ACHN (cell line): ENCODE results near the gene HDAC3.

Source experiments
- DNase-seq: peaks from one replicate; pipeline ENCODE4 v3.0.0-alpha.2; 2015
- in situ Hi-C: cut with HindIII; loops from 2 replicates; pipeline ENCODE4 v1.10.0; 2017; ENCODE audit warnings: low sequenced_read_pairs, low pct_ligation_motif_present, low pct_unique_long_range_greater_than_20kb

HDAC3 gene

GRCh38 chr5:141639357-141640050, 2.9 kb upstream of the HDAC3 start:
- in situ Hi-C loops: no loop called here
- no peak for DNase-seq

GRCh38 chr5:141638771-141639170, 2.1 kb upstream of the HDAC3 start:
- DNase-seq: no peak
- in situ Hi-C loops: no loop called here

GRCh38 chr5:141637767-141638419, 1.2 kb upstream of the HDAC3 start:
- in situ Hi-C loops: no loop called here
- DNase-seq: peak; percentile 46

GRCh38 chr5:141637123-141637766, 596 bp upstream of the HDAC3 start:
- peak; percentile 6 for DNase-seq
- in situ Hi-C loops: no loop called here

GRCh38 chr5:141636106-141636412, 590 bp downstream of the HDAC3 start:
- in situ Hi-C loops: no loop called here
- no peak for DNase-seq

GRCh38 chr5:141635646-141636045, 1.0 kb downstream of the HDAC3 start:
- in situ Hi-C loops: no loop called here
- DNase-seq: no peak

GRCh38 chr5:141634720-141635119, 1.9 kb downstream of the HDAC3 start:
- no peak for DNase-seq
- in situ Hi-C loops: no loop called here

GRCh38 chr5:141633871-141634561, 2.6 kb downstream of the HDAC3 start:
- no peak for DNase-seq
- in situ Hi-C loops: no loop called here

- in situ Hi-C loops: no loop called here
- no peak for DNase-seq
Measured at GRCh38 chr5:141632650-141633049, 4.0 kb downstream of the HDAC3 start.

- in situ Hi-C loops: no loop called here
- no peak for DNase-seq
Measured at GRCh38 chr5:141630570-141631140, 6.0 kb downstream of the HDAC3 start.

- in situ Hi-C loops: no loop called here
- no peak for DNase-seq
Measured at GRCh38 chr5:141628175-141628788, 8.4 kb downstream of the HDAC3 start.

- no peak for DNase-seq
- in situ Hi-C loops: no loop called here
Measured at GRCh38 chr5:141623611-141624010, 13.0 kb downstream of the HDAC3 start.

- in situ Hi-C loops: no loop called here
- DNase-seq: no peak
Measured at GRCh38 chr5:141623186-141623585, 13.5 kb downstream of the HDAC3 start.

- DNase-seq: peak; percentile 94
- in situ Hi-C loops: no loop called here
Measured at GRCh38 chr5:141618804-141619554, 17.7 kb downstream of the HDAC3 start, which contains the start of gene DIAPH1. Gene DIAPH1, minus strand, starts transcription at chr5:141619000. Its CDS starts 86 bp downstream, at chr5:141618914.

- peak; percentile 34 for DNase-seq
- in situ Hi-C loops: no loop called here
Measured at GRCh38 chr5:141618030-141618803, 18.4 kb downstream of the HDAC3 start.

GRCh38 chr5:141617682-141618029, 19.0 kb downstream of the HDAC3 start:
- in situ Hi-C loops: no loop called here
- peak; percentile 20 for DNase-seq

GRCh38 chr5:141617128-141617527, 19.5 kb downstream of the HDAC3 start:
- in situ Hi-C loops: no loop called here
- DNase-seq: no peak
